DND-41 (cell line): ENCODE data around the gene AHRR.

ENCODE experiments used
- ATAC-seq: fragments of 200-7000 bp; cut with Tn5 transposase; 3 replicates; pipeline ENCODE4 v1.9.1; 2021; ENCODE audit warnings: low read depth; ENCODE audit not compliant: insufficient read depth
- DNase-seq: peaks from one replicate; pipeline ENCODE4 v3.0.0-alpha.2; 2020
- H2AFZ ChIP-seq: 2 replicates; pipeline ENCODE4 v1.6.0; 2012; ENCODE audit warnings: low read depth, low read length
- H3K27ac ChIP-seq: 2 replicates; pipeline ENCODE4 v1.5.1; 2012; ENCODE audit warnings: low read length, inconsistent platforms
- H3K27me3 ChIP-seq: fragments of 200-600 bp; sonication (generic); 2 replicates; pipeline ENCODE4 v1.6.0; 2012; ENCODE audit warnings: low read length, mild to moderate bottlenecking, inconsistent platforms; ENCODE audit not compliant: insufficient read depth, poor library complexity
- H3K36me3 ChIP-seq: 2 replicates; pipeline ENCODE4 v1.5.1; 2012; ENCODE audit warnings: low read length, inconsistent platforms; ENCODE audit not compliant: insufficient read depth
- H3K4me1 ChIP-seq: 2 replicates; pipeline ENCODE4 v1.5.1; 2012; ENCODE audit warnings: mild to moderate bottlenecking, low read length; ENCODE audit not compliant: insufficient read depth
- H3K4me2 ChIP-seq: 2 replicates; pipeline ENCODE4 v1.6.0; 2012; ENCODE audit warnings: mild to moderate bottlenecking, moderate library complexity, low read length, inconsistent platforms; ENCODE audit not compliant: insufficient read depth
- H3K4me3 ChIP-seq, 2 experiments: fragments of 200-600 bp in 1 of 2; shearing (Covaris generic) in 1 of 2; 2 replicates each; pipeline ENCODE4 v1.5.1; 2012 to 2016; ENCODE audit warnings: inconsistent platforms in 2 of 2, low read length in 2 of 2, mild to moderate bottlenecking in 2 of 2, low read depth in 1 of 2, moderate library complexity in 1 of 2
- H3K79me2 ChIP-seq: 2 replicates; pipeline ENCODE4 v1.6.0; 2012; ENCODE audit warnings: low read length, inconsistent platforms; ENCODE audit not compliant: insufficient read depth
- H3K9ac ChIP-seq: 2 replicates; pipeline ENCODE4 v1.6.0; 2012; ENCODE audit warnings: low read depth, mild to moderate bottlenecking, inconsistent platforms, low read length, moderate library complexity
- H3K9me3 ChIP-seq: 2 replicates; pipeline ENCODE4 v1.5.1; 2012; ENCODE audit warnings: low read length, moderate library complexity, mild to moderate bottlenecking, inconsistent platforms; ENCODE audit not compliant: insufficient read depth, severe bottlenecking
- H4K20me1 ChIP-seq: 2 replicates; pipeline ENCODE4 v1.6.0; 2012; ENCODE audit warnings: low read length; ENCODE audit not compliant: insufficient read depth
- CTCF ChIP-seq: IDR thresholded peaks from 2 replicates; pipeline ENCODE4 v1.5.1; 2012; ENCODE audit warnings: borderline replicate concordance, low read length, moderate library complexity, mild to moderate bottlenecking; ENCODE audit not compliant: poor library complexity, severe bottlenecking; ENCODE audit errors: extremely low read depth
- EZH2 ChIP-seq: IDR thresholded peaks from 3 replicates; pipeline ENCODE4 v1.6.1; 2012; ENCODE audit warnings: borderline replicate concordance, low read depth, mild to moderate bottlenecking, moderate library complexity, low read length, inconsistent platforms; ENCODE audit not compliant: severe bottlenecking

Gene AHRR

GRCh38 chr5:474840-475661, 153.5 kb downstream of the AHRR start:
- Histone ChIP-seq H3K27ac (no peak overlapping the region), H3K4me3 (peak overlapping the region in 1 of 2 experiments; percentile 73; a peak in 2 of 4 replicates), H3K4me1 (peaks cover 31% of the 10 kb centered on the region), H3K36me3 (peaks cover 16% of the 10 kb centered on the region), H4K20me1 (peaks cover 36% of the 10 kb centered on the region), H3K4me2 (peak overlapping the region; percentile 49), H3K9me3 (no peaks in the 10 kb centered on the region), H3K79me2 (peaks cover 33% of the 10 kb centered on the region), H3K27me3 (no peaks in the 10 kb centered on the region), H2AFZ (no peak overlapping the region), H3K9ac (peak overlapping the region; percentile 30)
- DNase-seq, result no peak
- TF ChIP-seq EZH2, result no peak
- TF ChIP-seq CTCF, result no peak
- ATAC-seq, result no peak

GRCh38 chr5:475704-476101, 154.2 kb downstream of the AHRR start:
- Histone ChIP-seq H3K4me2 (no peak overlapping the region), H3K27me3 (no peaks in the 10 kb centered on the region), H3K79me2 (peaks cover 27% of the 10 kb centered on the region), H4K20me1 (peaks cover 36% of the 10 kb centered on the region), H3K27ac (no peak overlapping the region), H2AFZ (no peak overlapping the region), H3K36me3 (peaks cover 9% of the 10 kb centered on the region), H3K4me1 (peaks cover 26% of the 10 kb centered on the region), H3K9me3 (no peaks in the 10 kb centered on the region), H3K9ac (no peak overlapping the region), H3K4me3 (no peak overlapping the region)
- no peak for ATAC-seq
- TF ChIP-seq EZH2, result no peak
- TF ChIP-seq CTCF, result no peak
- DNase-seq, result no peak

GRCh38 chr5:476102-476813, 154.7 kb downstream of the AHRR start:
- H3K4me1 ChIP-seq, result peaks cover 20% of the 10 kb centered on the region
- peaks cover 4% of the 10 kb centered on the region for H3K36me3 ChIP-seq
- ATAC-seq (no peak), DNase-seq (no peak)
- TF ChIP-seq EZH2 (no peak), CTCF (no peak)
- H3K4me2 ChIP-seq, result no peak overlapping the region
- no peaks in the 10 kb centered on the region for H3K27me3 ChIP-seq
- no peaks in the 10 kb centered on the region for H3K9me3 ChIP-seq
- H3K9ac ChIP-seq, result no peak overlapping the region
- H3K4me3 ChIP-seq, result no peak overlapping the region
- H3K27ac ChIP-seq, result no peak overlapping the region
- H2AFZ ChIP-seq, result no peak overlapping the region
- peaks cover 31% of the 10 kb centered on the region for H4K20me1 ChIP-seq
- peaks cover 21% of the 10 kb centered on the region for H3K79me2 ChIP-seq
